RWPE2 (cell line): ENCODE measurements around the gene ZFYVE28.

Experiments used
- ATAC-seq: fragments of 200-7000 bp; cut with Tn5 transposase; 3 replicates; pipeline ENCODE4 v1.9.1; 2021; ENCODE audit warnings: low read depth
- DNase-seq: peaks from one replicate; pipeline ENCODE4 v3.0.0-alpha.2; 2020; ENCODE audit warnings: low spot score
- H3K27ac ChIP-seq: fragments of 450-650 bp; 2 replicates; pipeline ENCODE4 v1.5.1; 2017; ENCODE audit warnings: mild to moderate bottlenecking; ENCODE audit not compliant: poor library complexity, severe bottlenecking
- H3K27me3 ChIP-seq: fragments of 250-450 bp; sonication (Bioruptor Pico); 2 replicates; pipeline ENCODE4 v1.5.1; 2021; ENCODE audit warnings: mild to moderate bottlenecking, moderate library complexity; ENCODE audit not compliant: insufficient read depth, poor library complexity, severe bottlenecking
- H3K36me3 ChIP-seq: fragments of 250-450 bp; sonication (Bioruptor Pico); 2 replicates; pipeline ENCODE4 v1.5.1; 2020; ENCODE audit warnings: low read depth, mild to moderate bottlenecking, moderate library complexity
- H3K4me1 ChIP-seq: fragments of 250-450 bp; sonication (Bioruptor Pico); 2 replicates; pipeline ENCODE4 v1.5.1; 2021; ENCODE audit warnings: mild to moderate bottlenecking, moderate library complexity; ENCODE audit not compliant: insufficient read depth, poor library complexity, severe bottlenecking
- H3K4me3 ChIP-seq: fragments of 250-450 bp; sonication (Bioruptor Pico); 2 replicates; pipeline ENCODE4 v1.5.1; 2021; ENCODE audit warnings: mild to moderate bottlenecking, moderate library complexity; ENCODE audit not compliant: severe bottlenecking
- H3K9me3 ChIP-seq: fragments of 250-450 bp; sonication (Bioruptor Pico); 2 replicates; pipeline ENCODE4 v1.5.1; 2021; ENCODE audit warnings: mild to moderate bottlenecking, moderate library complexity; ENCODE audit not compliant: severe bottlenecking
- CTCF ChIP-seq: fragments of 450-650 bp; IDR thresholded peaks from one replicate; pipeline ENCODE4 v1.5.1; 2017; ENCODE audit warnings: mild to moderate bottlenecking, moderate library complexity; ENCODE audit not compliant: poor library complexity, severe bottlenecking

ZFYVE28 gene

GRCh38 chr4:2378401-2378800 is 40.0 kb downstream of the ZFYVE28 start:
- DNase-seq: no peak
- Histone ChIP-seq H3K27me3 (no peaks in the 10 kb centered on the region), H3K4me3 (no peak overlapping the region), H3K36me3 (no peaks in the 10 kb centered on the region), H3K4me1 (no peaks in the 10 kb centered on the region), H3K9me3 (no peaks in the 10 kb centered on the region), H3K27ac (no peak overlapping the region)
- TF ChIP-seq CTCF: no peak
- no peak for ATAC-seq

DNA sequence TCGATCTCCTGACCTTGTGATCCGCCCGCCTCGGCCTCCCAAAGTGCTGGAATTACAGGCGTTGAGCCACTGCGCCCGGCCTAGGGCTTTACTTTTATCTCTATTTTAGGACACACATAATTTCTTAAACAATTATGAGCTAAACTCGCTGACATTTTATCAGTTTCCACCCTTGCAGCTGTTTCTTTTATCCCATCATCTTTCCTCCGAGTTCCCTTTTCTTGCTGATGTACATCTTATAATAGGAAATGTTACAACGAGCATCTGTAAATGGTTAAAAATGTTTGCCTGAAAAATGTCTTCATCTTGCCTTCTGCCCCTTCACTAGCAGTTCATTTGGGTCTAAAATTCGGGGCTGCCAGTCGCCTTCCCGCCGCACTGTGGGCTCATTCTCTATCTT is 41.2 kb downstream of the ZFYVE28 start:
- ATAC-seq (no peak), DNase-seq (no peak)
- Histone ChIP-seq H3K9me3 (no peaks in the 10 kb centered on the region), H3K4me3 (no peak overlapping the region), H3K36me3 (no peaks in the 10 kb centered on the region), H3K4me1 (no peaks in the 10 kb centered on the region), H3K27me3 (no peaks in the 10 kb centered on the region), H3K27ac (no peak overlapping the region)
- no peak for TF ChIP-seq CTCF

- no peaks in the 10 kb centered on the region for H3K36me3 ChIP-seq
- DNase-seq (no peak), ATAC-seq (no peak)
These were observed 43.0 kb downstream of the ZFYVE28 start for GRCh38 chr4:2375427-2375826.

GRCh38 chr4:2373532-2373931 is 44.9 kb downstream of the ZFYVE28 start:
- H3K4me1 ChIP-seq: no peaks in the 10 kb centered on the region
- no peaks in the 10 kb centered on the region for H3K9me3 ChIP-seq
- no peak overlapping the region for H3K27ac ChIP-seq
- H3K36me3 ChIP-seq: no peaks in the 10 kb centered on the region
- no peaks in the 10 kb centered on the region for H3K27me3 ChIP-seq
- ATAC-seq: no peak
- no peak for DNase-seq
- H3K4me3 ChIP-seq: no peak overlapping the region
- no peak for TF ChIP-seq CTCF

More at GRCh38 chr4:2375427-2375826, 43.0 kb downstream of the ZFYVE28 start:
- H3K4me1 ChIP-seq: no peaks in the 10 kb centered on the region
- no peak overlapping the region for H3K4me3 ChIP-seq
- no peak overlapping the region for H3K27ac ChIP-seq
- no peaks in the 10 kb centered on the region for H3K27me3 ChIP-seq
- no peak for TF ChIP-seq CTCF
- H3K9me3 ChIP-seq: no peaks in the 10 kb centered on the region

DNA sequence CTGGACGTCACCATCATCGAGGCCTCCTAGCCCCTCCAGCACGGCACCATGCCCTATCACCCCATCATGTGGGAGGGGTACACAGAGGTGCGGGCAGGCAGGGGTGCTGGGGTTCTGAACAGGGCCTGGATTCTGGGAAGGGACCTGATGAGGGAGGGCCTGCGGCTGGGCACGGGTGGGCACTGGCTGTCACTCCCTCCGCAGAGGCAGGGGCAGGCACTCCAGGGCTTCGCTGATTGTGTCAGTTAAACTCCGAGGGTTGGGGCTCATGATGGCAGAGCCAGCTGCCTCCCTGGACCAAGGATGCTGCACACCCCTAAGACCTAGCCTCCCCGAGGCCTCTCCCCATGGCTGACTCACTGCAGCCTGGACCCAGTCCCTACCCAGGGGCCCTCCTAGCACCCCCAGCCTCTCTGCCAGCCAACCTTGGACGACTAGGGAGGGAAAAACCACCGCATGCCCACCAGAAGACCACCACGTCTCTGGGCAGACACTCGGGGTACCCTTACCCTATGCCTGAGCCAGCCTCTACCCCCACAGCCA is 45.9 kb downstream of the ZFYVE28 start:
- ATAC-seq (no peak), DNase-seq (no peak)
- no peaks in the 10 kb centered on the region for H3K9me3 ChIP-seq
- no peaks in the 10 kb centered on the region for H3K36me3 ChIP-seq
- no peak for TF ChIP-seq CTCF
- H3K4me1 ChIP-seq: no peaks in the 10 kb centered on the region
- H3K27me3 ChIP-seq: no peaks in the 10 kb centered on the region
- no peak overlapping the region for H3K4me3 ChIP-seq
- H3K27ac ChIP-seq: no peak overlapping the region
